Tibial artery (tissue), 4 donors: ENCODE data around the gene OSGEPL1.
A peak's percentile ranks its signal among the peaks of the same experiment; 100 is the strongest.

Experiments
- DNase-seq, 2 donors: peaks; one replicate each; pipeline ENCODE4 v3.0.0-alpha.2; 2019
- H3K27ac ChIP-seq, 2 donors: fragments of 200-600 bp; sonication (generic) in 1 of 2; 1 replicate in 1 of 2; 2 replicates in 1 of 2; pipeline ENCODE4 v1.5.1; 2018 to 2019; ENCODE audit warnings: mild to moderate bottlenecking in 1 of 2
- H3K27me3 ChIP-seq, 2 donors: fragments of 200-600 bp; sonication (generic) in 1 of 2; one replicate each; pipeline versions ENCODE4 v1.5.1 to v1.6.0; 2016 to 2019
- H3K36me3 ChIP-seq, 3 donors: fragments of 200-600 bp; sonication (generic) in 2 of 3; one replicate each; pipeline ENCODE4 v1.5.1; 2016 to 2019; ENCODE audit warnings: mild to moderate bottlenecking in 2 of 3
- H3K4me1 ChIP-seq, 4 donors: fragments of 200-600 bp; sonication (generic) in 2 of 4; 1 replicate in 3 of 4; 2 replicates in 1 of 4; pipeline ENCODE4 v1.5.1; 2016 to 2019
- H3K4me3 ChIP-seq, 2 donors: fragments of 200-600 bp; sonication (generic) in 1 of 2; 1 replicate in 1 of 2; 2 replicates in 1 of 2; pipeline ENCODE4 v1.5.1; 2018 to 2019; ENCODE audit warnings: mild to moderate bottlenecking in 2 of 2
- H3K9me3 ChIP-seq, 3 donors: fragments of 200-600 bp; sonication (generic) in 1 of 3; one replicate each; pipeline ENCODE4 v1.5.1; 2016 to 2019
- CTCF ChIP-seq, 2 experiments: fragments of 200-600 bp in 1 of 2; fragments of 450-650 bp in 1 of 2; IDR thresholded peaks; one replicate each; pipeline ENCODE4 v1.5.1; 2017 to 2019; ENCODE audit warnings: antibody characterized with exemption in 2 of 2, mild to moderate bottlenecking in 1 of 2, moderate library complexity in 1 of 2
- intact Hi-C: fragments of 100-400 bp; cut with DNase I; formaldehyde crosslinking; loops from one replicate; pipeline ENCODE4 v1.15.0; 2023; ENCODE audit warnings: low total_unique reads

Gene OSGEPL1

GRCh38 chr2:189702071-189702470, 60.5 kb downstream of the OSGEPL1 start:
- no peak for DNase-seq
- no peak for TF ChIP-seq CTCF (IDR thresholded peaks at IDR 0.05)
- Histone ChIP-seq H3K27me3 (no peaks in the 10 kb centered on the region), H3K4me1 (no peaks in the 10 kb centered on the region), H3K9me3 (no peaks in the 10 kb centered on the region), H3K4me3 (no peak overlapping the region), H3K36me3 (peaks cover 0 to 6% (median 4%) of the 10 kb centered on the region in 3 donors), H3K27ac (no peak overlapping the region)
- intact Hi-C loops, result no loop called here

GRCh38 chr2:189700681-189701080, 61.9 kb downstream of the OSGEPL1 start:
- intact Hi-C loops, result no loop called here

DNA sequence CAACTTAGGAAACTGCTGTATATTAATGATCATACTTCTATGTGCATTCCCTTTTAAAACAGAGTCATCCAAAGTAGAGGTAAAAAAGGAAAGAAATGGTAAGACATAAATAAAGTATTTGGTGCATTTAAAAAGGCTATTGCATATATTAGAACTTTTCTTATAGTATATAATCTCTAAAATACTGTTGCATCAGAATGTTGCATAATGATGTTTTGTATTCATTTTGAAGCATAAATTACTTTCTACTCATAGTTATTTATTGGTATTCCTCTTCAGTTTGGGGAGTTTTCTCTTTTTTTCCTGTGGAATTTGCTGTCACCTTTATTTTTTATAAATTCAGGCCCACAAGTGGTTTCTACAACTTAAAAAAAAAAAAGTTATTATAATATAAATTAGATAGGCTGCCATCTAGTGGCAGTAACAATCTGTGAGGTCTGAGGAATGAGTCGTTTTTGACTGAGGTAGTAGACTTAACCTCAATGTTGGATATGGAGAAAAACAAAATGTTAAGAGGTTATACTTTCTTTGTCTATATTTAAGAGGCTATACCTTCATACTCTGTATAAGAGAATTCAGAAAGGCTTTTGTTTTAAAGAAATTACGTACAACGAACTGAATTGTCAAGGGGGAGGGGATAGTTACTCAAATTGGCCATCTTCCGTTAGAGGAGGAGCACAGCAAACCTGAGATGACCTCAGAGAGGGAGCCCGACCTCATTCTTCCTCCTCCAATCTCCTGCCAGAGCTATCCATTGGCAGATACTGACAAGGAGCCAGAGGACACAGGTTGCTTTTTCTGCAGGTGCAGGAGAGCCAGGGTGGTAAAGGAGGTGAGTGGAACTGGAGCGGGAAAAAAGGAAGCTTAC, 64.3 kb downstream of the OSGEPL1 start:
- peak in 1 of 2 donors; percentile 36 for DNase-seq

More at GRCh38 chr2:189700681-189701080, 61.9 kb downstream of the OSGEPL1 start:
- no peak overlapping the region for H3K4me3 ChIP-seq
- no peak for DNase-seq
- no peaks in the 10 kb centered on the region for H3K4me1 ChIP-seq
- no peaks in the 10 kb centered on the region for H3K9me3 ChIP-seq
- H3K27me3 ChIP-seq, result no peaks in the 10 kb centered on the region
- H3K36me3 ChIP-seq, result peaks cover 0 to 4% (median 0%) of the 10 kb centered on the region in 3 donors
- TF ChIP-seq CTCF (IDR thresholded peaks at IDR 0.05), result no peak
- H3K27ac ChIP-seq, result no peak overlapping the region

More for the DNA sequence above, 64.3 kb downstream of the OSGEPL1 start:
- no peaks in the 10 kb centered on the region for H3K4me1 ChIP-seq
- H3K9me3 ChIP-seq, result no peaks in the 10 kb centered on the region
- H3K27ac ChIP-seq, result peak overlapping the region in 1 of 2 donors; percentile 3
- no peaks in the 10 kb centered on the region for H3K27me3 ChIP-seq
- no peaks in the 10 kb centered on the region for H3K36me3 ChIP-seq
- intact Hi-C loops, result loop anchor here (5.0 kb wide), 1 partner anchor 36 kb away; the partner anchor contains the start of gene ASNSD1
- TF ChIP-seq CTCF (IDR thresholded peaks at IDR 0.05), result peak; percentile 49 to 64
- no peak overlapping the region for H3K4me3 ChIP-seq
